HuH-7 (cell line): ENCODE data around the gene CYGB.
"Not testable (repeated sequence)": the region's sequence is repeated elsewhere in the genome, so short reads cannot be mapped to it uniquely, and the experiment has no call there.

Source experiments
- DNase-seq: peaks from one replicate; pipeline ENCODE4 v3.0.0; 2011; ENCODE audit warnings: low spot score

CYGB gene

DNA sequence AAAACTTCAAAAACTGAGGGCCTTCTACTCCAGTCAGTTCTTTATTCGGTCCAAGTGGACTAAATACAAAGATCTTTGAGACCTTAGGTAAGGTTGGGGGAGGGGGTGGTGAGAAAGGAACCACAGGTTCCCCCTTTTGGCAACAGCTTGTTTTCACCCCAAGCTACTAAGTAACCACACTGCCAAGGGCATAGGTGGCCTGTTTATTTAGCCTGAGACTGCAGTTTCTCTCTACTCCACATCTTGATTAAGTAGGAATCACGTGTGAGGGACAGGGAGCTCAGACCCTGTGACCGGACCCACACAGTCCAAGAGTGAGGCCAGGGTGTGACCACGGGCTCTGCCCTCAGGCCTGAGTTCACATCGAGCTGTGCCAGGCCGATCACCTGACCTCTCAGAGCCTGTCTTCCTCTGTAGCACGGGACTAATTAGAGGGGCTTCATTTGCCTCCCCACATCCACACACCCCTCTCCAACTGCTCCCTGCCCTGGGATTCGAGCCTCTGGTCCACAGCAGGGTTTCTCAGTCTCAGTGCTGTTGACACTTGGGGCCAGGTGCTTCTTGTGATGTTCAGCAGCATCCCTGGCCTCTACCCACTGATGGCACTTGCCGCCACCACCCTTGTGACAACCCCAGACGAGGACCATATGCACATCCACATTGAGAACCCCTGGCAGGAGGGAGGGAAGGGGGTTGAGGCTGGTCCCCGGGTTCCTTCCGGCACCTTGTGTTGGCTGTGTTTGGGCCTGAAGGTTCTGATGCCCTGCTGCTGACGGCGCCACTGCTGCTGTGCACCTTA lies 30.3 kb upstream of the CYGB start:
- no peak for DNase-seq

- DNase-seq = no peak
Observed at GRCh38 chr17:76566988-76567431, 29.5 kb upstream of the CYGB start.

- DNase-seq = no peak
Observed at GRCh38 chr17:76566613-76566943, 29.1 kb upstream of the CYGB start.

GRCh38 chr17:76565728-76566612 lies 28.5 kb upstream of the CYGB start:
- no peak for DNase-seq

DNA sequence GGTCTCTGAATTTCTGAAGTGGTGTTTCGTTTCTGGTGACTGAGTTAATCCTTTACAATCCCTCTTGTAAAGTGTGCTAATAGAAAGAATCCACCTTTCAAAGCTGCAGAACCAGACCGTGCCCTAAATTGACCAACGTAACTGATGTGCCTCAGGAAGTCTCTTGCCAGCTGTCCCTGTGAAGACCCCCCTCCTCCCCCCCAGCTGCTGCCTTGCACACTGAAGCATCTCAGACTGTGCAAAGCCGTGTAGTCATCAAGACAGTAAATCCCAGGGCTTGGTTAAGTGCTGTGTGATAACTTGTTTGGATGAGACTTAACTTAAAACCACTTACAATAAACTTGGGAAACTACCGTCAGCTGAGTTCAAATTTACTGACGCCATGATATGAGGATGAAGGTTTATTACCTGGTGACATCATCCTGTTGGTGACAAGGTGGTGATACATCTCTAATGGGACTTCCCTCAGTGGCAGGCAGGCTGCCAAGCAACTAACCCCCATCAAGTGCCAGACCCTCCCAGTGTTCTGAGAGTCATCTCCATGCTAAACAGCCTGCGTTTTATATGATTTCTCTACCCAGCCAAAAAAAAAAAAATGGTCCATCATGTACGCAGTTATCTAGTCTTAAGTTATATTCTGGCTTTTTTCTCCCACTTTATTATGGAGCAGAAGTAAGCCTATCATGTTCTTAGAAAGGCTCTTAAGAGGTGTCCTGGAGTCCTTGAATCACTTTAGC lies 27.6 kb upstream of the CYGB start:
- DNase-seq = not testable (repeated sequence)

DNA sequence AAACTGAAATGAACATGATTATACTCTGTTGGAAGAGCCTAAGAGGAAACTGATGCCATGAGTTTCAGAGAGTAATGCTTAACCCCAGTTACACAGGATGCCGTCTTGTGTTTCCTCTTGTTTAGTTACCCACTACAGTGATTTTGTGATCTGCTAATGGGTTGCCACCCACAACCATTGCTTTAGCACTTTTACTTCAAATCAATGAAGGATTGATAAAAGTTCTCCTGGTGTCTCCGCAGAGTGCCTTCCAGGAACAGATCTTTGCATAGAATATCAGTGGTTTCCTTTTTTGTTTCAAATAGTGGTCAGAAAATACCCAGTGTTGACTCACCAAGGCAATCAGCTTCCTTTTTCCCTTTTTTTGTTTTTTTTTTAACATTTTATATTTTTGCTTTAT lies 25.9 kb upstream of the CYGB start:
- DNase-seq = not testable (repeated sequence)

- DNase-seq = no peak
Observed at GRCh38 chr17:76562734-76563148, 25.2 kb upstream of the CYGB start.

DNA sequence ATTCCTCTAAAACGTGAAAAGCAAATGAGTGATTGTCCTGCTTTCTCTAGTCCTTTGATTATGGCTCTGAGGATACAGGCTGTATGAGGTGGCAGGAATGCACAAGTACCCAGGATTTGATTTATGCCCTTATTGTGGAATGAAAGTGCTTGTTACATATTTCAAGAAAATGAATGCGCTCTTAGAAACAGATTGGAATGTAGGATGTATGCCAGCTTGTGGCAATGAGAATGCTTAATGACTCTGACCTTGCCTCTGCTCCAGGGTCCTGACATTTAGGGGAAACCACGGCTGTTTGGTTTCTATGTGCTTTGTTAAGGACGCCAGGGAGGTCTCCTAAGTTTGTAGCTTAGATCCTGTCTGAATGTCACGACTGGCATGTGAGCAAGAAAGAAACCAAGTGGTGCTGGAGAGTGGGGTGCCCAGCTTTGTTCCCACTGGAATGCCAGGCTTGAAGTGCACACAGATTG lies 24.3 kb upstream of the CYGB start:
- no peak for DNase-seq

DNA sequence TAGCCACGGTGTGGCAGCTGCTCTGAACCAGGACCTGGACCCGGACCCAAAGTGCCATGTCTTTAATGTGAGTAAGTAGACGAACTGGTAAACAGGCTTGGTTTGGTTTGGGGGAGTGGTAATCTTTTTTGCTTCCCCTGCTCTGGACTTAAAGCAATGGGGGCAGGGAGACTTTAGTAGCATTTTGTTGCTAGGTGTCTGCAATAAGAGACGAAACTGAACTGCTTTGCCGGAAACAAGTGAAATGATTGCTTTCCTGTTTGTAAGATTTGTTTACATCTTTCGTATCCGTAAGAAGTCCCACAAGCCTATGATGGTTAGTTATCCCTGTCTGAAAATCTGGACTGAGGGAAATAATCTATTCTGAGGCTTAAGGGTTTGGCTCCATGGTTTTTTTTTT lies 23.8 kb upstream of the CYGB start:
- no peak for DNase-seq

DNA sequence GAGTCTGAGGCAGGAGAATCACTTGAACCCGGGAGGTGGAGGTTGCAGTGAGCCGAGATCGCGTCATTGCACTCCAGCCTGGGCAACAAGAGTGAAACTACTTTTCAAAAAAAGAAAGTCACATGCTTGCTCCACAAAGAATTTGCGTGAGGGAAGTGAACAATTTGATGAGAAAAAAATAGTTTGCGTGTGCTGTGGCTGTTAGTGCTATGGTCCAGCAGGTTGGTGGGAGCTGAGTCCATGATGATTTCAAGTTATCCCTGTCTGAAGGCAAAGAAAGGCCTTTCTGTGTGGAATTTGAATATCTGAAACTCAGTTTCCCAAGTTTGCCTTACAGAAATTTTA lies 23.3 kb upstream of the CYGB start:
- no peak for DNase-seq

- no peak for DNase-seq
Observed at GRCh38 chr17:76560036-76560876, 22.7 kb upstream of the CYGB start.

GRCh38 chr17:76559460-76559859 lies 22.0 kb upstream of the CYGB start:
- not testable (repeated sequence) for DNase-seq

DNA sequence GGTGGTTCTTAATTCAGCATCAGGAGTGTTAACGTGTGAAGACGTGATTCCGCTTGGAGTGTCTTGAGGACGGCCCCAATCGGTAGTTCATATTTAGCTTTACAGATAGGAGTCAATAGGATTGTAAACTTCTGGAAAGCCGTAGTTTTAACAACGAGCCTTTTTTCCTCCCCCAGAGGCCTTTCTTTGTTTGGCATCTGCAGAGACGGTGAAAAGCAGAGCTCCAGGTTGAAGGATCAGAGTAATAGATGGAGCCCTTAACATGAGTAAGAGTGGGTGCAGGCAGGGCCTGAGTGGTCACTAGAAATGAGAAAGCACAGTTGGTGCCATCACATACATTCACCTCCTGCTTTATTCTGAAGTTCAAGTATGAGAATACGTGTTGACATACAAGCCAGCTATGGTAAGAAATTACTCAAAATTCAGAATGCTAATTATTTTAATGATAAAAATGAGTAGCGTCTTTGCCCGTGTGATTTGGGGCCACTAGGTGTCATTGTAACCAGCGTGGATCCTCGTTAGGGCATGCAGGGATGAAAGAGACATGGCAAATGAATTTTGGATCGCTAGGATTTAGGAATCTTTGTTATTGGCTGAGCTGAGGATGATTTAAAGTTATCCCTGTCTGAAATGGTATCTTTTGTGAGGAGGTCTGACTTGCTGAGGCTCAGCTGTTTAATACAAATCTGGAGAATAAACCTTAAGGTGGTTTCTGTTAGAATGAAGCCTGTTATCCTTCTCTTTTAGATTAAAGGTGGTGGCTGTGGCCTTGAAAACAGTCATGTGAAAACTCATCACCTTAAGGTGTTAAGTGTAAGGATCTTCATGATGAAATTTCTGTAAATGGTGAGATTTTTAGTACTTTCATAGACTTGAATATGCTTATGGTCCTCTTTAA lies 20.9 kb upstream of the CYGB start:
- DNase-seq = no peak

- DNase-seq = peak; percentile 84
Observed at GRCh38 chr17:76557368-76558197, 20.1 kb upstream of the CYGB start.

DNA sequence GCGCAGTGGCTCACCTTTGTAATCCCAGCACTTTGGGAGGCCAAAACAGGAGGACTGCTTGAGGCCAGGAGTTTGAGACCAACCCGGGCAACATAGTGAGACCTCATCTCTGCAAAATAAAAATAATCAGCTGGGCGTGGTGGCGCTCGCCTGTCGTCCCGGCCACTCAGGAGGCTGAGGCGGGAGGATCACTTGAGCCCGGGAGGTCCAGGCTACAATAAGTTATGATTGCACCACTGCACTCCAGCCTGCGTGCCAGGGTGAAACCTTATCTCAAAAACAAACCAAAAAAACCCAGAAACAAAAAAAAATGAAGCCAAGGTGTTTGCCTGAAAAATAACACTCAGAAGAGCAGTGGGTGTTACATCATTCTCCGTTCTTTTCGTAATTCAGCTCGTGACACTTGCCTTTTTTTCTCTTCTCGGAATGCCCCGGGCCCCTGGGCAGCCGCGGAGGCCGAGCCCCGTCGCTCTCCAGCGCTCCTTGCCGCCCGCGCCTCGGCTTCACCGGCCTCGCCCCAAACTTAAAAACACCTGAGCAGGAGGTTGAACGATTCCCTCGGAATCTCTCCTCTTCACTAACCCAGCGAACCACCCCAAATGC lies 19.4 kb upstream of the CYGB start:
- DNase-seq = no peak

- DNase-seq = no peak
Observed at GRCh38 chr17:76554131-76554530, 16.6 kb upstream of the CYGB start.

- no peak for DNase-seq
Observed at GRCh38 chr17:76553178-76553908, 15.8 kb upstream of the CYGB start.

DNA sequence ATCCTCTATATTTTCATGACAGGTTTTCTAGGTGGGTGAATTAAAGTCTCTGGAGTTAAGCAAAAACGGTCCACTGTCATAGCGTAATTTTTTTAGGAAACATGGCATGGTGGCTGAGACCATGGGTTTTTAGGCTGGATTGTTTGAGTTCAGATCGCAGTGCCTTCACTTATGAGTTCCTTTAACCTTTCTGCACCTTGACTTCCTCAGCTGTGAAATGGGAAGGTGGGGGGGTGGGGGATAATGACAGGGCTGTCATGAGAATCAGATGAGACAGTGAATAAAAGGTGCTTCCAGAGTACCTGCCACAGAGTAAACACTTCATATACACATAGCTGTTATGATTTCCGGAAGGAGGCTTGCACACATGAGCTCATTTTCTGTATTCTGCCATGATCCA lies 14.2 kb upstream of the CYGB start:
- no peak for DNase-seq
